Panc1 (cell line): ENCODE results near the gene HSF5. TPM values are rescaled to one million over a fixed set of nuclear protein-coding genes. Genes with fewer than 3 reads are reported as not detected.
"Not testable (repeated sequence)": the region's sequence is repeated elsewhere in the genome, so short reads cannot be mapped to it uniquely, and the experiment has no call there.

ENCODE experiments used
- ATAC-seq: fragments of 200-7000 bp; cut with Tn5 transposase; 2 replicates; pipeline ENCODE4 v1.9.1; 2020; ENCODE audit warnings: mild to moderate bottlenecking, moderate library complexity
- BruUV-seq: library from RNA; stranded (reverse); fragments of 400-500 nt; replicated peaks from 2 replicates; lab custom pipeline; 2021; lab: Mats Ljungman, UMichigan
- CTCF ChIA-PET: fragments of 300-600 bp; sonication (Branson Sonifier 250); formaldehyde crosslinking; loops from one replicate; lab custom pipeline; 2022; ENCODE audit warnings: antibody characterized with exemption; lab: Charles Lee
- POLR2A ChIA-PET: fragments of 300-600 bp; sonication (Branson Sonifier 250); formaldehyde crosslinking; loops from one replicate; lab custom pipeline; 2022; ENCODE audit warnings: antibody characterized with exemption; lab: Charles Lee
- DNase-seq: peaks from one replicate; pipeline ENCODE4 v3.0.0-alpha.2; 2010; ENCODE audit warnings: low read depth, low spot score
- H3K27ac ChIP-seq: 2 replicates; pipeline ENCODE4 v1.5.1; 2011; ENCODE audit warnings: mild to moderate bottlenecking, low read length, inconsistent platforms
- H3K27me3 ChIP-seq: fragments of 200-500 bp; sonication (Bioruptor generic); 2 replicates; pipeline ENCODE4 v1.6.0; 2014; ENCODE audit warnings: low read length, inconsistent platforms; ENCODE audit not compliant: control insufficient read depth, insufficient read depth
- H3K36me3 ChIP-seq: fragments of 200-500 bp; sonication (Bioruptor generic); 2 replicates; pipeline ENCODE4 v1.5.1; 2014; ENCODE audit warnings: inconsistent platforms, mild to moderate bottlenecking, low read length, moderate library complexity; ENCODE audit not compliant: control insufficient read depth, insufficient read depth
- H3K4me1 ChIP-seq: 2 replicates; pipeline ENCODE4 v1.5.1; 2011; ENCODE audit warnings: inconsistent platforms, mild to moderate bottlenecking, low read length, moderate library complexity; ENCODE audit not compliant: control insufficient read depth, insufficient read depth
- H3K4me3 ChIP-seq, 2 experiments: 2 replicates each; pipeline ENCODE4 v1.5.1; 2011 to 2012; ENCODE audit warnings: low read depth in 2 of 2, low read length in 2 of 2, mild to moderate bottlenecking in 2 of 2, inconsistent platforms in 1 of 2, moderate library complexity in 1 of 2
- H3K9me3 ChIP-seq: fragments of 200-500 bp; sonication (Bioruptor generic); 2 replicates; pipeline ENCODE4 v1.5.1; 2014; ENCODE audit warnings: low read depth, mild to moderate bottlenecking, inconsistent platforms, low read length, moderate library complexity; ENCODE audit not compliant: control insufficient read depth, insufficient read depth
- POLR2AphosphoS5 ChIP-seq: IDR thresholded peaks from 2 replicates; pipeline ENCODE4 v1.6.1; 2012; ENCODE audit warnings: mild to moderate bottlenecking, low read depth, low read length, moderate library complexity
- SIN3A ChIP-seq: IDR thresholded peaks from 2 replicates; pipeline ENCODE4 v1.6.1; 2012; ENCODE audit warnings: low read depth, mild to moderate bottlenecking, low read length, moderate library complexity, borderline replicate concordance; ENCODE audit not compliant: insufficient read depth
- TCF7L2 ChIP-seq: IDR thresholded peaks from 2 replicates; pipeline ENCODE4 v1.6.1; 2011; ENCODE audit warnings: mild to moderate bottlenecking, low read depth, low read length, inconsistent platforms
- in situ Hi-C: cut with HindIII; loops from 2 replicates; pipeline ENCODE4 v1.10.0; 2016; ENCODE audit warnings: low sequenced_read_pairs, low pct_unique_long_range_greater_than_20kb
- intact Hi-C: fragments of 100-400 bp; cut with micrococcal nuclease; formaldehyde crosslinking; loops from one replicate; pipeline ENCODE4 v1.10.0; 2022; ENCODE audit not compliant: unreplicated experiment
- total RNA-seq: library from RNA; stranded (reverse); gene quantifications from one replicate; pipeline ENCODE4 v1.2.1, GENCODE V29; 2021; ENCODE audit not compliant: unreplicated experiment
- TF ChIP-seq, protein P1 (sequence below): fragments of 450-650 bp; IDR thresholded peaks from 2 replicates; pipeline ENCODE4 v1.5.1; 2017; ENCODE audit warnings: mild to moderate bottlenecking
- TF ChIP-seq, protein P2 (sequence below), 2 experiments: IDR thresholded peaks; 2 replicates each; pipeline ENCODE4 v1.6.1; 2011 to 2012; ENCODE audit warnings: low read depth in 2 of 2, control low read depth in 1 of 2, low read length in 1 of 2, mild to moderate bottlenecking in 1 of 2, moderate library complexity in 1 of 2; ENCODE audit not compliant: insufficient read depth in 1 of 2

HSF5 gene
- total RNA-seq, 1 experiment from 2014 or later, result not detected

DNA sequence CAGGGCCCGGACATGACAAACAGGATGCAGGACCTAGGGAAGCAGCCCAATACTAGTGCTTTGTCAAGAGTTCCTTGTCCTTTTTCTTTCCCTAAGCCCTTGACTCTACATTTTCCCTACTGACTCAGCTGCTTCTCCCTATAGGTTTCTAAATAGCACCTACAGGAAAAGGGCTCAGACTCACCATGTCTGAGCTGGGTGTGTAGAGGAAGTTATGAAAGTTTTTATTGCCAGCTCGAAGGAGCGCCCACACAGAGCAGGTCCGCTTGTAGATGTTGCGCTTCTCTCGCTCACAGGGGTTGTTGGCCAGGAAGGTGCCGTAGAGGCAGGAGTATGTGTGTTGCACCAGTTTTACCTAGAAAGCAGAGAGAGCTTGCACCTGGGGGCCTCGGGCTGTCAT, 15.7 kb upstream of the HSF5 start:
- Histone ChIP-seq H3K4me3 (no peak overlapping the region), H3K4me1 (no peaks in the 10 kb centered on the region), H3K27ac (no peak overlapping the region), H3K36me3 (no peaks in the 10 kb centered on the region), H3K27me3 (no peaks in the 10 kb centered on the region), H3K9me3 (no peaks in the 10 kb centered on the region)
- TF ChIP-seq, protein P1, sequence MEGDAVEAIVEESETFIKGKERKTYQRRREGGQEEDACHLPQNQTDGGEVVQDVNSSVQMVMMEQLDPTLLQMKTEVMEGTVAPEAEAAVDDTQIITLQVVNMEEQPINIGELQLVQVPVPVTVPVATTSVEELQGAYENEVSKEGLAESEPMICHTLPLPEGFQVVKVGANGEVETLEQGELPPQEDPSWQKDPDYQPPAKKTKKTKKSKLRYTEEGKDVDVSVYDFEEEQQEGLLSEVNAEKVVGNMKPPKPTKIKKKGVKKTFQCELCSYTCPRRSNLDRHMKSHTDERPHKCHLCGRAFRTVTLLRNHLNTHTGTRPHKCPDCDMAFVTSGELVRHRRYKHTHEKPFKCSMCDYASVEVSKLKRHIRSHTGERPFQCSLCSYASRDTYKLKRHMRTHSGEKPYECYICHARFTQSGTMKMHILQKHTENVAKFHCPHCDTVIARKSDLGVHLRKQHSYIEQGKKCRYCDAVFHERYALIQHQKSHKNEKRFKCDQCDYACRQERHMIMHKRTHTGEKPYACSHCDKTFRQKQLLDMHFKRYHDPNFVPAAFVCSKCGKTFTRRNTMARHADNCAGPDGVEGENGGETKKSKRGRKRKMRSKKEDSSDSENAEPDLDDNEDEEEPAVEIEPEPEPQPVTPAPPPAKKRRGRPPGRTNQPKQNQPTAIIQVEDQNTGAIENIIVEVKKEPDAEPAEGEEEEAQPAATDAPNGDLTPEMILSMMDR, result no peak
- no peak for TF ChIP-seq POLR2AphosphoS5
- no peak for TF ChIP-seq TCF7L2
- TF ChIP-seq, protein P2, sequence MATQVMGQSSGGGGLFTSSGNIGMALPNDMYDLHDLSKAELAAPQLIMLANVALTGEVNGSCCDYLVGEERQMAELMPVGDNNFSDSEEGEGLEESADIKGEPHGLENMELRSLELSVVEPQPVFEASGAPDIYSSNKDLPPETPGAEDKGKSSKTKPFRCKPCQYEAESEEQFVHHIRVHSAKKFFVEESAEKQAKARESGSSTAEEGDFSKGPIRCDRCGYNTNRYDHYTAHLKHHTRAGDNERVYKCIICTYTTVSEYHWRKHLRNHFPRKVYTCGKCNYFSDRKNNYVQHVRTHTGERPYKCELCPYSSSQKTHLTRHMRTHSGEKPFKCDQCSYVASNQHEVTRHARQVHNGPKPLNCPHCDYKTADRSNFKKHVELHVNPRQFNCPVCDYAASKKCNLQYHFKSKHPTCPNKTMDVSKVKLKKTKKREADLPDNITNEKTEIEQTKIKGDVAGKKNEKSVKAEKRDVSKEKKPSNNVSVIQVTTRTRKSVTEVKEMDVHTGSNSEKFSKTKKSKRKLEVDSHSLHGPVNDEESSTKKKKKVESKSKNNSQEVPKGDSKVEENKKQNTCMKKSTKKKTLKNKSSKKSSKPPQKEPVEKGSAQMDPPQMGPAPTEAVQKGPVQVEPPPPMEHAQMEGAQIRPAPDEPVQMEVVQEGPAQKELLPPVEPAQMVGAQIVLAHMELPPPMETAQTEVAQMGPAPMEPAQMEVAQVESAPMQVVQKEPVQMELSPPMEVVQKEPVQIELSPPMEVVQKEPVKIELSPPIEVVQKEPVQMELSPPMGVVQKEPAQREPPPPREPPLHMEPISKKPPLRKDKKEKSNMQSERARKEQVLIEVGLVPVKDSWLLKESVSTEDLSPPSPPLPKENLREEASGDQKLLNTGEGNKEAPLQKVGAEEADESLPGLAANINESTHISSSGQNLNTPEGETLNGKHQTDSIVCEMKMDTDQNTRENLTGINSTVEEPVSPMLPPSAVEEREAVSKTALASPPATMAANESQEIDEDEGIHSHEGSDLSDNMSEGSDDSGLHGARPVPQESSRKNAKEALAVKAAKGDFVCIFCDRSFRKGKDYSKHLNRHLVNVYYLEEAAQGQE (IDR thresholded peaks at IDR 0.05; ENCODE audit: insufficient read depth in 1 of 2, low read depth in 2 of 2, low read length in 1 of 2), result no peak
- in situ Hi-C loops, result no loop called here
- intact Hi-C loops, result no loop called here
- no TSS peak for BruUV-seq
- CTCF ChIA-PET, result no interaction called here
- ATAC-seq (no peak), DNase-seq (no peak)
- POLR2A ChIA-PET, result no interaction called here

DNA sequence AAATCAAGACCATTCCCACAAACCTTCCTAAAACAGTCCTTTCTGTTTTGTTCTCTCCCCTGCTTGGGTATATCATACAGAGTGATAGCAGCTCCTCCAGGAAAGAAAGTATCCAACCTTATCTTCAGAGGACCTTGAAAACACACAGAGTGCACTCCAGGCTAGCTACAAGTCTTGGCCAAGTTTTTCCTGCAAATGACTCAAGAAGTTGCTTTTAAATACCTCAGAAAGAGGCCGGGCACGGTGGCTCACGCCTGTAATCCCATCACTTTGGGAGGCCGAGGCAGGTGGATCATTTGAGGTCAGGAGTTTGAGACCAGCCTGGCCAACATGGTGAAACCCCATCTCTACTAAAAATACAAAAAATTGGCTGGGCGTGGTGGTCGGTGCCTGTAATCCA, 14.9 kb upstream of the HSF5 start:
- H3K4me3 ChIP-seq, H3K36me3 ChIP-seq, CTCF ChIA-PET, H3K9me3 ChIP-seq, POLR2A ChIA-PET, DNase-seq, in situ Hi-C loops, intact Hi-C loops, H3K4me1 ChIP-seq, H3K27ac ChIP-seq, H3K27me3 ChIP-seq, ATAC-seq, BruUV-seq: not testable (repeated sequence)

DNA sequence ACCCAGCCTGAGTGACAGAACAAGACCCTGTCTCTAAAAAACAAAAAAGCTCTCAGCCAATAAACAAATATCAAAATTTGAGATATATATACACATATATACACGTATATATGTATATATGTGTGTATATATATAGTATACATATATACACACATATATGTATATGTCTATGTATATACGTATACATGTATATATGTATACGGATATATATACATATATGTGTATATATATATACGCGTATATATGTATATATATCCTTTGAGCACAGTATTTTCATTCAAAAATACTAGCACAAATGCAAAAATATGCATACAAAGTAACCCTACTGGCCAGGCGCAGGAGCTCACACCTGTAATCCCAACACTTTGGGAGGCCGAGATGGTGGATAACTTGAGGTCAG, 13.2 kb upstream of the HSF5 start:
- no peaks in the 10 kb centered on the region; the same call in 1 of the 2 replicates for H3K36me3 ChIP-seq
- TF ChIP-seq, protein P1, result no peak
- TF ChIP-seq SIN3A (no peak), POLR2AphosphoS5 (no peak), TCF7L2 (no peak)
- TF ChIP-seq, protein P2 (IDR thresholded peaks at IDR 0.05; ENCODE audit: insufficient read depth in 1 of 2, low read depth in 2 of 2, low read length in 1 of 2), result no peak
- intact Hi-C loops (no loop called here), in situ Hi-C loops (no loop called here)
- no TSS peak for BruUV-seq
- no peaks in the 10 kb centered on the region for H3K4me1 ChIP-seq
- CTCF ChIA-PET, result no interaction called here
- H3K27me3 ChIP-seq, result no peaks in the 10 kb centered on the region
- H3K4me3 ChIP-seq, result no peak overlapping the region
- no peak for DNase-seq
- POLR2A ChIA-PET, result interaction anchor here (0.7 kb wide), 1 partner anchor 589 kb away, joined by 6 read pairs; no protein-coding TSS in a partner anchor
- ATAC-seq, result no peak
- H3K9me3 ChIP-seq, result no peaks in the 10 kb centered on the region
- H3K27ac ChIP-seq, result no peak overlapping the region
